IMR-90 (cell line): ENCODE measurements around the gene COL4A1. TPM values are rescaled to one million over a fixed set of nuclear protein-coding genes. Genes with fewer than 3 reads are reported as not detected.
A peak's percentile ranks its signal among the peaks of the same experiment; 100 is the strongest.
"Not testable (repeated sequence)": the region's sequence is repeated elsewhere in the genome, so short reads cannot be mapped to it uniquely, and the experiment has no call there.

Experiments
- ATAC-seq: fragments of 200-7000 bp; cut with Tn5 transposase; 2 replicates; pipeline ENCODE4 v1.9.1; 2020; ENCODE audit warnings: low read depth, mild to moderate bottlenecking, moderate library complexity
- BruUV-seq: library from RNA; stranded (reverse); fragments of 400-500 nt; replicated peaks from 2 replicates; lab custom pipeline; 2021; lab: Mats Ljungman, UMichigan
- CTCF ChIA-PET: fragments of 300-600 bp; formaldehyde crosslinking; extraction: SDS; loops from one replicate; lab custom pipeline; 2021; ENCODE audit warnings: antibody characterized with exemption; lab: Yijun Ruan, JAX
- POLR2A ChIA-PET: fragments of 300-600 bp; sonication (Branson Sonifier 250); formaldehyde crosslinking; loops from one replicate; lab custom pipeline; 2022; ENCODE audit warnings: antibody characterized with exemption; ENCODE audit not compliant: unreplicated experiment; lab: Charles Lee
- DNase-seq: peaks from one replicate; pipeline ENCODE4 v3.0.0; 2013
- H2AFZ ChIP-seq: replicated peaks from 2 replicates; pipeline ENCODE3; 2013; ENCODE audit warnings: low read length, mild to moderate bottlenecking; ENCODE audit not compliant: poor library complexity
- H2AK5ac ChIP-seq: 2 replicates; pipeline ENCODE4 v1.6.1; 2013; ENCODE audit warnings: low read depth, low read length, inconsistent platforms
- H2AK9ac ChIP-seq: replicated peaks from 2 replicates; pipeline ENCODE3; 2013; ENCODE audit warnings: mild to moderate bottlenecking, low read depth, low read length, moderate library complexity; ENCODE audit not compliant: poor library complexity
- H2BK120ac ChIP-seq: 2 replicates; pipeline ENCODE4 v1.6.1; 2013; ENCODE audit warnings: low read depth, low read length, inconsistent platforms
- H2BK15ac ChIP-seq: 3 replicates; pipeline ENCODE4 v1.6.1; 2013; ENCODE audit warnings: low read depth, low read length, inconsistent platforms
- H2BK20ac ChIP-seq: 2 replicates; pipeline ENCODE4 v1.6.1; 2013; ENCODE audit warnings: low read depth, mild to moderate bottlenecking, inconsistent platforms, low read length, moderate library complexity
- H2BK5ac ChIP-seq: 2 replicates; pipeline ENCODE4 v1.6.1; 2013; ENCODE audit warnings: mild to moderate bottlenecking, low read depth, low read length, inconsistent platforms; ENCODE audit not compliant: poor library complexity, severe bottlenecking
- H3K14ac ChIP-seq: replicated peaks from 2 replicates; pipeline ENCODE4 v1.6.1; 2013; ENCODE audit warnings: low read depth, low read length, inconsistent platforms
- H3K18ac ChIP-seq: 2 replicates; pipeline ENCODE4 v1.6.1; 2013; ENCODE audit warnings: low read depth, low read length, control low read depth
- H3K23ac ChIP-seq: 2 replicates; pipeline ENCODE4 v1.6.1; 2013; ENCODE audit warnings: low read depth, low read length, inconsistent platforms
- H3K27ac ChIP-seq: 2 replicates; pipeline ENCODE4 v1.5.1; 2013; ENCODE audit warnings: mild to moderate bottlenecking, control low read depth, low read length; ENCODE audit not compliant: insufficient read depth
- H3K27me3 ChIP-seq: 2 replicates; pipeline ENCODE4 v1.6.1; 2013; ENCODE audit warnings: low read length; ENCODE audit not compliant: control insufficient read depth, insufficient read depth
- H3K36me3 ChIP-seq: 2 replicates; pipeline ENCODE4 v1.6.1; 2013; ENCODE audit warnings: low read length, mixed read lengths; ENCODE audit not compliant: control insufficient read depth, insufficient read depth
- H3K4ac ChIP-seq: 2 replicates; pipeline ENCODE4 v1.6.1; 2013; ENCODE audit warnings: low read depth, low read length, inconsistent platforms
- H3K4me1 ChIP-seq: 2 replicates; pipeline ENCODE4 v1.6.1; 2013; ENCODE audit warnings: low read length, mixed read lengths; ENCODE audit not compliant: control insufficient read depth, insufficient read depth
- H3K4me2 ChIP-seq: 2 replicates; pipeline ENCODE4 v1.6.1; 2013; ENCODE audit warnings: low read depth, mild to moderate bottlenecking, control low read depth, low read length, moderate library complexity
- H3K4me3 ChIP-seq: 2 replicates; pipeline ENCODE4 v1.5.1; 2013; ENCODE audit warnings: low read depth, mild to moderate bottlenecking, control low read depth, low read length, moderate library complexity; ENCODE audit not compliant: insufficient read depth
- H3K56ac ChIP-seq: 2 replicates; pipeline ENCODE4 v1.6.1; 2013; ENCODE audit warnings: low read length, inconsistent platforms; ENCODE audit not compliant: insufficient read depth; ENCODE audit errors: extremely low read depth
- H3K79me1 ChIP-seq, 2 experiments: 2 replicates each; pipeline ENCODE4 v1.6.1; 2013; ENCODE audit warnings: low read length in 2 of 2, inconsistent platforms in 1 of 2, low read depth in 1 of 2
- H3K9ac ChIP-seq: 2 replicates; pipeline ENCODE4 v1.6.1; 2013; ENCODE audit warnings: low read depth, low read length, control low read depth
- H3K9me1 ChIP-seq: 2 replicates; pipeline ENCODE4 v1.6.1; 2013; ENCODE audit warnings: low read length, inconsistent platforms; ENCODE audit not compliant: insufficient read depth
- H3K9me3 ChIP-seq: 2 replicates; pipeline ENCODE4 v1.6.1; 2013; ENCODE audit warnings: low read length; ENCODE audit not compliant: control insufficient read depth, insufficient read depth
- H4K20me1 ChIP-seq: 2 replicates; pipeline ENCODE4 v1.6.1; 2013; ENCODE audit warnings: low read length, inconsistent platforms; ENCODE audit not compliant: insufficient read depth
- H4K5ac ChIP-seq: 2 replicates; pipeline ENCODE4 v1.6.1; 2013; ENCODE audit warnings: mild to moderate bottlenecking, low read depth, low read length, control low read depth
- H4K8ac ChIP-seq, 2 experiments: 2 replicates each; pipeline ENCODE4 v1.6.1; 2013; ENCODE audit warnings: low read depth in 2 of 2, low read length in 2 of 2, control low read depth in 1 of 2, inconsistent platforms in 1 of 2
- H4K91ac ChIP-seq: 2 replicates; pipeline ENCODE4 v1.6.1; 2013; ENCODE audit warnings: low read depth, low read length, inconsistent platforms; ENCODE audit not compliant: insufficient read depth
- CTCF ChIP-seq: conservative IDR thresholded peaks from 2 replicates; pipeline ENCODE4 v1.5.1; 2012; ENCODE audit warnings: mild to moderate bottlenecking, low read depth, low read length, improper control_type of control experiment
- WGBS, 2 experiments: methylation state at CpG; one replicate each; pipeline versions ENCODE4 v1.1.5 to v1.1.7; 2013; ENCODE audit warnings: missing lambda C conversion rate in 2 of 2; ENCODE audit not compliant: insufficient read length in 1 of 2; ENCODE audit errors: extremely low coverage in 2 of 2; 5-methylcytosine and 5-hydroxymethylcytosine counted together
- dilution Hi-C: fragments of 300-500 bp; cut with HindIII; formaldehyde crosslinking; loops from one replicate; pipeline ENCODE4 v1.14.3; 2018; ENCODE audit warnings: low sequenced_read_pairs; ENCODE audit not compliant: unreplicated experiment
- in situ Hi-C: fragments of 300-500 bp; cut with MboI; formaldehyde crosslinking; loops from 3 replicates; pipeline ENCODE4 v1.14.3; 2019; ENCODE audit warnings: low sequenced_read_pairs, inconsistent platforms, mixed read lengths
- intact Hi-C: fragments of 100-400 bp; cut with micrococcal nuclease; formaldehyde crosslinking; loops from 2 replicates; pipeline ENCODE4 v1.10.0; 2022
- polyA plus RNA-seq, 3 experiments: library from polyadenylated mRNA; depleted of rRNA; stranded (reverse); fragments of >200 nt; gene quantifications; 2 replicates each; pipeline ENCODE4 v1.2.3, GENCODE V29; 2012; ENCODE audit warnings: low replicate concordance in 1 of 3
- total RNA-seq: library from RNA; depleted of rRNA; stranded (reverse); fragments of >200 nt; gene quantifications from 2 replicates; pipeline ENCODE4 v1.2.3, GENCODE V29; 2012

Gene COL4A1
- total and polyA plus RNA-seq, 2 of the 4 experiments (the other 2 are of a cell fraction) = 230 to 337 TPM

GRCh38 chr13:110112379-110112778, 194.6 kb downstream of the COL4A1 start:
- H3K23ac ChIP-seq, H3K14ac ChIP-seq, CTCF ChIA-PET, H2AK5ac ChIP-seq, H3K9ac ChIP-seq, H3K27ac ChIP-seq, H3K79me1 ChIP-seq, H4K20me1 ChIP-seq, H3K4me2 ChIP-seq, H2BK5ac ChIP-seq, DNase-seq, H2AK9ac ChIP-seq, H4K8ac ChIP-seq, H3K18ac ChIP-seq, H2BK15ac ChIP-seq, H3K27me3 ChIP-seq, H3K4ac ChIP-seq, H3K9me3 ChIP-seq, H3K56ac ChIP-seq, H4K5ac ChIP-seq, H2AFZ ChIP-seq, ATAC-seq, H4K91ac ChIP-seq, H3K4me3 ChIP-seq, H3K36me3 ChIP-seq, BruUV-seq, POLR2A ChIA-PET: not testable (repeated sequence)
- intact Hi-C loops (loop anchor here (10.0 kb wide), 1 partner anchor 768 kb away; no protein-coding TSS in a partner anchor), dilution Hi-C loops (loop anchor here (25.0 kb wide), 1 partner anchor 325 kb away; the partner anchor contains the start of gene IRS2), in situ Hi-C loops (loop anchor here (25.0 kb wide), 1 partner anchor 750 kb away; no protein-coding TSS in a partner anchor)
- peaks cover 28% of the 10 kb centered on the region for H3K4me1 ChIP-seq
- H2BK20ac ChIP-seq = peak overlapping the region; percentile 47; the same call in 1 of the 2 replicates
- peak; percentile 32 for TF ChIP-seq CTCF
- H2BK120ac ChIP-seq = peak overlapping the region; percentile 50; the same call in 1 of the 2 replicates
- WGBS, 2 experiments = no CpG with 5 or more reads among the region's 6 CpGs
- peaks cover 31% of the 10 kb centered on the region for H3K9me1 ChIP-seq
